OCI-LY3 (cell line): ENCODE data around the gene CMTR1.

Source experiments
- EZH2phosphoT487 ChIP-seq: fragments of 200-600 bp; shearing (Covaris generic); IDR thresholded peaks from 2 replicates; pipeline ENCODE4 v1.6.1; 2018; ENCODE audit warnings: antibody characterized with exemption, mixed run types, low read depth
- TF ChIP-seq, protein P1 (sequence below): fragments of 200-600, 300-600 bp; sonication (generic); IDR thresholded peaks from 2 replicates; pipeline ENCODE4 v1.5.1; 2014; ENCODE audit warnings: antibody characterized with exemption, low read length, low read depth

DNA sequence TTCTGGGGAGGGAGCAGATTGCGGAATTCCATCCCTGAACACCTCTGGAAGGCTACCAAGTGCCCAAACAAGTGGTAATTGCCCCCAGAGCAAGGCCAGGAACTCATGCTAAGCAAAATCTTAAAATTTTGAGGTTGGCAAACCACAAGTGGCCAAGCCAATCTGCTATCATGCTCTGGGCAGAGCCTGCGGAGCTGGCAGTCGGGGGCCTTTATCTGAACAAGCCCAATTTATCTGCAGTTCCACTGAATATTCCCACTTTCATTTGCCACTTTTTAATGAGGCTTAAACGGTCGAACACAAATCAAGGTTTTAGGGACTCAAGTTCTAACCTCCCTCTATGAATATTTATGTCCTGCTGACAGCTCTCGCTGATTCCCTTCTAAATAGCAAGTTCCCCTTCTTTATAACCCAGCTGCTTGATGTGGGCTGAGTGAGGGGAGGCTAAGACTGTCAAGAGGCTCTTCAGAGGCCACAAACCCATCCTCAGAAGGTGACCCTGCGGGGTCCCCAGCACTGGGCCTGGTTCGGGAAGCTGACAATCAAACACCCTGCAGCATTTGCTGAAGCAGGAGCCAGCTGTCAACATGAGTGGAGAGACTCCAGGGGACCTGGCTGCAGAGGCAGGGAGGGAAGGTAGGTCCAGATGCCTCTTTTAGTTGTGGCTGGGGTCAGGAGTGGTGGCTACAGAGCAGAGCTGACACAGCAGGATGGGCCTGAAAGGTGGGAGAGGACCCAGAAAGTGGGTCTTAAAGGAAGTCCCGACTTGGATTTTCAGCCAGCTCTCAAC lies 54.8 kb downstream of the CMTR1 start:
- TF ChIP-seq, protein P1, sequence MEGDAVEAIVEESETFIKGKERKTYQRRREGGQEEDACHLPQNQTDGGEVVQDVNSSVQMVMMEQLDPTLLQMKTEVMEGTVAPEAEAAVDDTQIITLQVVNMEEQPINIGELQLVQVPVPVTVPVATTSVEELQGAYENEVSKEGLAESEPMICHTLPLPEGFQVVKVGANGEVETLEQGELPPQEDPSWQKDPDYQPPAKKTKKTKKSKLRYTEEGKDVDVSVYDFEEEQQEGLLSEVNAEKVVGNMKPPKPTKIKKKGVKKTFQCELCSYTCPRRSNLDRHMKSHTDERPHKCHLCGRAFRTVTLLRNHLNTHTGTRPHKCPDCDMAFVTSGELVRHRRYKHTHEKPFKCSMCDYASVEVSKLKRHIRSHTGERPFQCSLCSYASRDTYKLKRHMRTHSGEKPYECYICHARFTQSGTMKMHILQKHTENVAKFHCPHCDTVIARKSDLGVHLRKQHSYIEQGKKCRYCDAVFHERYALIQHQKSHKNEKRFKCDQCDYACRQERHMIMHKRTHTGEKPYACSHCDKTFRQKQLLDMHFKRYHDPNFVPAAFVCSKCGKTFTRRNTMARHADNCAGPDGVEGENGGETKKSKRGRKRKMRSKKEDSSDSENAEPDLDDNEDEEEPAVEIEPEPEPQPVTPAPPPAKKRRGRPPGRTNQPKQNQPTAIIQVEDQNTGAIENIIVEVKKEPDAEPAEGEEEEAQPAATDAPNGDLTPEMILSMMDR = no peak
- no peak for TF ChIP-seq EZH2phosphoT487
